Activated T-cell treated with anti-CD3 and anti-CD28 coated beads, Interleukin-2, amount 50 U/mL, for 4 hours (primary cell): ENCODE data around the gene MAGI3. TPM values are rescaled to one million over a fixed set of nuclear protein-coding genes. Genes with fewer than 3 reads are reported as not detected.
"Not testable (repeated sequence)": the region's sequence is repeated elsewhere in the genome, so short reads cannot be mapped to it uniquely, and the experiment has no call there.

Source experiments
- ATAC-seq, 2 donors: fragments of 200-7000 bp; cut with Tn5 transposase; one replicate each; pipeline ENCODE4 v1.10.0; 2021
- DNase-seq: peaks from one replicate; pipeline ENCODE4 v3.0.0-alpha.2; 2020
- H3K27me3 Mint-ChIP-seq: one replicate; pipeline ENCODE4 v1.8.0; 2021; ENCODE audit warnings: low read depth, mixed read lengths
- H3K36me3 Mint-ChIP-seq: one replicate; pipeline ENCODE4 v1.8.0; 2022; ENCODE audit warnings: mixed read lengths; ENCODE audit not compliant: insufficient read depth
- H3K4me1 Mint-ChIP-seq: one replicate; pipeline ENCODE4 v1.8.0; 2021; ENCODE audit warnings: low read depth, mixed read lengths
- H3K4me3 Mint-ChIP-seq: one replicate; pipeline ENCODE4 v1.8.0; 2021; ENCODE audit warnings: mild to moderate bottlenecking, moderate library complexity, mixed read lengths
- H3K9me3 Mint-ChIP-seq: one replicate; pipeline ENCODE4 v1.8.0; 2021; ENCODE audit warnings: mixed read lengths
- total RNA-seq, 3 donors: library from RNA; stranded (reverse); gene quantifications; one replicate each; pipeline ENCODE4 v1.2.1, GENCODE V29; 2021

Gene MAGI3
- total RNA-seq, 3 donors from 2014 or later, result 2.3 to 2.5 (median 2.5) TPM

- Mint-ChIP-seq H3K27me3 (no peaks in the 10 kb centered on the region), H3K4me3 (no peak overlapping the region), H3K9me3 (peaks cover 21% of the 10 kb centered on the region), H3K4me1 (peaks cover 3% of the 10 kb centered on the region), H3K36me3 (peaks cover 4% of the 10 kb centered on the region)
- DNase-seq, result no peak
- ATAC-seq, result no peak
Measured at GRCh38 chr1:113442131-113442530, 51.8 kb downstream of the MAGI3 start.

- H3K27me3 Mint-ChIP-seq, result no peaks in the 10 kb centered on the region
- ATAC-seq, result no peak
- H3K9me3 Mint-ChIP-seq, result peaks cover 21% of the 10 kb centered on the region
- DNase-seq, result no peak
- H3K36me3 Mint-ChIP-seq, result peaks cover 4% of the 10 kb centered on the region
- no peaks in the 10 kb centered on the region for H3K4me1 Mint-ChIP-seq
- H3K4me3 Mint-ChIP-seq, result no peak overlapping the region
Measured at GRCh38 chr1:113444857-113445256, 54.5 kb downstream of the MAGI3 start.

- Mint-ChIP-seq H3K27me3 (no peaks in the 10 kb centered on the region), H3K4me1 (no peaks in the 10 kb centered on the region), H3K4me3 (no peak overlapping the region), H3K36me3 (no peaks in the 10 kb centered on the region), H3K9me3 (peaks cover 3% of the 10 kb centered on the region)
- DNase-seq, result no peak
- ATAC-seq, result no peak
Measured at GRCh38 chr1:113451710-113452109, 61.4 kb downstream of the MAGI3 start.

- peaks cover 3% of the 10 kb centered on the region for H3K9me3 Mint-ChIP-seq
- DNase-seq (no peak), ATAC-seq (no peak)
Measured at GRCh38 chr1:113452921-113453770, 62.8 kb downstream of the MAGI3 start.

GRCh38 chr1:113453771-113454083 lies 63.4 kb downstream of the MAGI3 start:
- peaks cover 3% of the 10 kb centered on the region for H3K36me3 Mint-ChIP-seq
- H3K9me3 Mint-ChIP-seq, result peaks cover 3% of the 10 kb centered on the region
- ATAC-seq, result no peak
- no peaks in the 10 kb centered on the region for H3K4me1 Mint-ChIP-seq
- DNase-seq, result no peak
- H3K27me3 Mint-ChIP-seq, result peaks cover 2% of the 10 kb centered on the region
- H3K4me3 Mint-ChIP-seq, result no peak overlapping the region

More at GRCh38 chr1:113452921-113453770, 62.8 kb downstream of the MAGI3 start:
- H3K4me1 Mint-ChIP-seq, result no peaks in the 10 kb centered on the region
- H3K36me3 Mint-ChIP-seq, result peaks cover 2% of the 10 kb centered on the region
- no peak overlapping the region for H3K4me3 Mint-ChIP-seq
- peaks cover 2% of the 10 kb centered on the region for H3K27me3 Mint-ChIP-seq

GRCh38 chr1:113455374-113455773 lies 65.1 kb downstream of the MAGI3 start:
- Mint-ChIP-seq H3K27me3 (peaks cover 2% of the 10 kb centered on the region), H3K4me3 (no peak overlapping the region), H3K9me3 (peaks cover 3% of the 10 kb centered on the region), H3K4me1 (no peaks in the 10 kb centered on the region), H3K36me3 (peaks cover 6% of the 10 kb centered on the region)
- no peak for DNase-seq
- ATAC-seq, result no peak

GRCh38 chr1:113456967-113457366 lies 66.7 kb downstream of the MAGI3 start:
- peaks cover 6% of the 10 kb centered on the region for H3K36me3 Mint-ChIP-seq
- H3K4me3 Mint-ChIP-seq, result no peak overlapping the region
- ATAC-seq, result no peak
- no peaks in the 10 kb centered on the region for H3K4me1 Mint-ChIP-seq
- DNase-seq, result no peak
- peaks cover 7% of the 10 kb centered on the region for H3K9me3 Mint-ChIP-seq
- peaks cover 2% of the 10 kb centered on the region for H3K27me3 Mint-ChIP-seq

- DNase-seq (no peak), ATAC-seq (no peak)
- H3K4me1 Mint-ChIP-seq, result no peaks in the 10 kb centered on the region
- peaks cover 6% of the 10 kb centered on the region for H3K36me3 Mint-ChIP-seq
- H3K27me3 Mint-ChIP-seq, result peaks cover 2% of the 10 kb centered on the region
- peaks cover 11% of the 10 kb centered on the region for H3K9me3 Mint-ChIP-seq
- H3K4me3 Mint-ChIP-seq, result no peak overlapping the region
Measured at GRCh38 chr1:113459279-113459678, 69.0 kb downstream of the MAGI3 start.

- Mint-ChIP-seq H3K9me3 (peaks cover 30% of the 10 kb centered on the region), H3K4me3 (no peak overlapping the region), H3K27me3 (no peaks in the 10 kb centered on the region), H3K36me3 (peaks cover 2% of the 10 kb centered on the region), H3K4me1 (no peaks in the 10 kb centered on the region)
- DNase-seq (no peak), ATAC-seq (no peak)
Measured at GRCh38 chr1:113467991-113468390, 77.7 kb downstream of the MAGI3 start.

GRCh38 chr1:113478427-113479195 lies 88.3 kb downstream of the MAGI3 start:
- not testable (repeated sequence) for DNase-seq, H3K27me3 Mint-ChIP-seq, H3K4me1 Mint-ChIP-seq, ATAC-seq, H3K4me3 Mint-ChIP-seq
- peaks cover 14% of the 10 kb centered on the region for H3K36me3 Mint-ChIP-seq
- peaks cover 58% of the 10 kb centered on the region for H3K9me3 Mint-ChIP-seq

- H3K4me1 Mint-ChIP-seq, result no peaks in the 10 kb centered on the region
- no peaks in the 10 kb centered on the region for H3K27me3 Mint-ChIP-seq
- ATAC-seq (no peak), DNase-seq (no peak)
- peaks cover 63% of the 10 kb centered on the region for H3K9me3 Mint-ChIP-seq
- peaks cover 14% of the 10 kb centered on the region for H3K36me3 Mint-ChIP-seq
- no peak overlapping the region for H3K4me3 Mint-ChIP-seq
Measured at GRCh38 chr1:113479713-113480676, 89.7 kb downstream of the MAGI3 start.

GRCh38 chr1:113485131-113485530 lies 94.8 kb downstream of the MAGI3 start:
- ATAC-seq, DNase-seq, H3K36me3 Mint-ChIP-seq, H3K27me3 Mint-ChIP-seq, H3K4me1 Mint-ChIP-seq, H3K4me3 Mint-ChIP-seq: not testable (repeated sequence)
- H3K9me3 Mint-ChIP-seq, result peaks cover 50% of the 10 kb centered on the region

GRCh38 chr1:113488576-113489177 lies 98.4 kb downstream of the MAGI3 start:
- Mint-ChIP-seq H3K9me3 (peaks cover 58% of the 10 kb centered on the region), H3K36me3 (peaks cover 4% of the 10 kb centered on the region), H3K27me3 (no peaks in the 10 kb centered on the region), H3K4me3 (no peak overlapping the region), H3K4me1 (no peaks in the 10 kb centered on the region)
- DNase-seq, result no peak
- ATAC-seq, result no peak

GRCh38 chr1:113490384-113490783 lies 100.1 kb downstream of the MAGI3 start:
- Mint-ChIP-seq H3K4me3 (no peak overlapping the region), H3K27me3 (no peaks in the 10 kb centered on the region), H3K9me3 (peaks cover 55% of the 10 kb centered on the region), H3K36me3 (peaks cover 4% of the 10 kb centered on the region), H3K4me1 (no peaks in the 10 kb centered on the region)
- DNase-seq (no peak), ATAC-seq (no peak)
